NCI-H69 (cell line): Measurements from ENCODE around the gene KDM4C.
"Not testable (repeated sequence)": the region's sequence is repeated elsewhere in the genome, so short reads cannot be mapped to it uniquely, and the experiment has no call there.

Source experiments
- DNase-seq: peaks from one replicate; lab custom pipeline; 2025; lab: John Stamatoyannopoulos, UW

Gene KDM4C

GRCh38 chr9:6975198-6975597, 217.4 kb downstream of the KDM4C start:
- peak; percentile 66 for DNase-seq

- no peak for DNase-seq
Observed at GRCh38 chr9:6977761-6978160, 220.0 kb downstream of the KDM4C start.

- DNase-seq: no peak
Observed at GRCh38 chr9:6978591-6978990, 220.8 kb downstream of the KDM4C start.

GRCh38 chr9:6984941-6985578, 227.3 kb downstream of the KDM4C start:
- DNase-seq: no peak

- no peak for DNase-seq
Observed at GRCh38 chr9:6986141-6986815, 228.5 kb downstream of the KDM4C start.

GRCh38 chr9:6987381-6987780, 229.6 kb downstream of the KDM4C start:
- DNase-seq: no peak

GRCh38 chr9:6991418-6991817, 233.6 kb downstream of the KDM4C start:
- no peak for DNase-seq

GRCh38 chr9:6996061-6996854, 238.5 kb downstream of the KDM4C start:
- DNase-seq: no peak

- no peak for DNase-seq
Observed at GRCh38 chr9:6997330-6997729, 239.6 kb downstream of the KDM4C start.

GRCh38 chr9:6999794-7000193, 242.0 kb downstream of the KDM4C start:
- no peak for DNase-seq

GRCh38 chr9:7001571-7001970, 243.8 kb downstream of the KDM4C start:
- DNase-seq: no peak

GRCh38 chr9:7003861-7004260, 246.1 kb downstream of the KDM4C start:
- no peak for DNase-seq

- no peak for DNase-seq
Observed at GRCh38 chr9:7006417-7006816, 248.6 kb downstream of the KDM4C start.

GRCh38 chr9:7008411-7008810, 250.6 kb downstream of the KDM4C start:
- DNase-seq: no peak

GRCh38 chr9:7009065-7009464, 251.3 kb downstream of the KDM4C start:
- DNase-seq: no peak

GRCh38 chr9:7011395-7012067, 253.8 kb downstream of the KDM4C start:
- DNase-seq: no peak

GRCh38 chr9:7027996-7028395, 270.2 kb downstream of the KDM4C start:
- DNase-seq: no peak

- no peak for DNase-seq
Observed at GRCh38 chr9:7028591-7028990, 270.8 kb downstream of the KDM4C start.

GRCh38 chr9:7030943-7031342, 273.2 kb downstream of the KDM4C start:
- DNase-seq: not testable (repeated sequence)

- DNase-seq: no peak
Observed at GRCh38 chr9:7033076-7034045, 275.6 kb downstream of the KDM4C start.

- no peak for DNase-seq
Observed at GRCh38 chr9:7037176-7037575, 279.4 kb downstream of the KDM4C start.
